ENCODE data around the gene IL18.

DNA sequence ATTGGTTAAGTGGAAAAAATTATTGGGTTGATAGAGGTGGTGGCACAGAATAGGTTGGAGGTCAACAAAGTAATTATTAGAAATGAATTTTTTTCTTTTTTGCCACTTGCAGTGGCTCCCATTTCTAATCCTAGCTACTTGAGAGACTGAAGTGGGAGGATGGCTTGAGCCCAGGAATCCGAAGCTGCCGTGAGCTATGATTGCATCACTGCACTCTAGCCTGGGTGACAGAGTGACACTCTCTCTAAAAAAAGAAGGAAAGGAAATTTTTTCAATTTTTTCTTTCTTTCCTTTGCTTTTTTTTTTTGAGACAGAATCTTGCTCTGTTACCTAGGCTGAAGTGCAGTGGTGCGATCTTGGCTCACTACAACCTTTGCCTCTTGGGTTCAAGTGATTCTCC is 9.3 kb upstream of the IL18 start:
- TF ChIP-seq, protein P1, sequence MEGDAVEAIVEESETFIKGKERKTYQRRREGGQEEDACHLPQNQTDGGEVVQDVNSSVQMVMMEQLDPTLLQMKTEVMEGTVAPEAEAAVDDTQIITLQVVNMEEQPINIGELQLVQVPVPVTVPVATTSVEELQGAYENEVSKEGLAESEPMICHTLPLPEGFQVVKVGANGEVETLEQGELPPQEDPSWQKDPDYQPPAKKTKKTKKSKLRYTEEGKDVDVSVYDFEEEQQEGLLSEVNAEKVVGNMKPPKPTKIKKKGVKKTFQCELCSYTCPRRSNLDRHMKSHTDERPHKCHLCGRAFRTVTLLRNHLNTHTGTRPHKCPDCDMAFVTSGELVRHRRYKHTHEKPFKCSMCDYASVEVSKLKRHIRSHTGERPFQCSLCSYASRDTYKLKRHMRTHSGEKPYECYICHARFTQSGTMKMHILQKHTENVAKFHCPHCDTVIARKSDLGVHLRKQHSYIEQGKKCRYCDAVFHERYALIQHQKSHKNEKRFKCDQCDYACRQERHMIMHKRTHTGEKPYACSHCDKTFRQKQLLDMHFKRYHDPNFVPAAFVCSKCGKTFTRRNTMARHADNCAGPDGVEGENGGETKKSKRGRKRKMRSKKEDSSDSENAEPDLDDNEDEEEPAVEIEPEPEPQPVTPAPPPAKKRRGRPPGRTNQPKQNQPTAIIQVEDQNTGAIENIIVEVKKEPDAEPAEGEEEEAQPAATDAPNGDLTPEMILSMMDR (IDR thresholded peaks at IDR 0.05) = no peak
- TF ChIP-seq POLR2AphosphoS5 (IDR thresholded peaks at IDR 0.05) = no peak
- TF ChIP-seq POLR2A (IDR thresholded peaks at IDR 0.05) = no peak
